B cell (primary cell): ENCODE results near the gene CRABP1. TPM values are rescaled to one million over a fixed set of nuclear protein-coding genes. Genes with fewer than 3 reads are reported as not detected.

Experiments
- ATAC-seq: fragments of 200-7000 bp; cut with Tn5 transposase; one replicate; pipeline ENCODE4 v1.10.0; 2021; ENCODE audit warnings: low read depth, mild to moderate bottlenecking, moderate number of reproducible peaks, moderate library complexity
- CTCF ChIA-PET: fragments of 350-600 bp; sonication (Branson Sonifier 250); formaldehyde crosslinking; loops from one replicate; lab custom pipeline; 2021; ENCODE audit warnings: antibody characterized with exemption, inconsistent platforms; lab: Charles Lee
- POLR2A ChIA-PET: fragments of 350-600 bp; sonication (Branson Sonifier 250); formaldehyde crosslinking; loops from one replicate; lab custom pipeline; 2021; ENCODE audit warnings: antibody characterized with exemption; lab: Charles Lee
- DNase-seq: peaks from one replicate; pipeline ENCODE4 v3.0.0; 2013
- H2AFZ ChIP-seq: 2 replicates; pipeline ENCODE4 v1.6.1; 2012; ENCODE audit warnings: mild to moderate bottlenecking, low read depth, low read length; ENCODE audit not compliant: insufficient read depth, poor library complexity, severe bottlenecking
- H3K27ac ChIP-seq, 2 donors: 1 replicate in 1 of 2; 2 replicates in 1 of 2; pipeline ENCODE4 v1.5.1; 2012 to 2013; ENCODE audit warnings: low read length in 2 of 2, mild to moderate bottlenecking in 2 of 2, moderate library complexity in 1 of 2
- H3K27me3 ChIP-seq, 4 experiments: fragments of 200-600 bp in 1 of 4; sonication (generic) in 1 of 4; replicated peaks in 1 of 4; 1 replicate in 2 of 4; 2 replicates in 2 of 4; pipeline versions ENCODE4 v1.6.1 to v1.7.0; 2013 to 2016; ENCODE audit warnings: low read length in 3 of 4, mild to moderate bottlenecking in 2 of 4, mixed read lengths in 1 of 4, moderate library complexity in 1 of 4; ENCODE audit not compliant: insufficient read depth in 4 of 4, control insufficient read depth in 3 of 4; ENCODE audit errors: control extremely low read depth in 1 of 4
- H3K36me3 ChIP-seq, 2 experiments: replicated peaks in 1 of 2; 1 replicate in 1 of 2; 2 replicates in 1 of 2; pipeline versions ENCODE4 v1.6.1 to v1.7.1; 2013; ENCODE audit warnings: low read length in 1 of 2; ENCODE audit not compliant: insufficient read depth in 2 of 2, control insufficient read depth in 1 of 2; ENCODE audit errors: control extremely low read depth in 1 of 2, extremely low read depth in 1 of 2
- H3K4me1 ChIP-seq, 2 donors: fragments of 200-600 bp in 1 of 2; sonication (generic) in 1 of 2; 1 replicate in 1 of 2; 2 replicates in 1 of 2; pipeline versions ENCODE4 v1.5.1 to v1.6.1; 2013 to 2017; ENCODE audit warnings: low read length in 2 of 2; ENCODE audit not compliant: control insufficient read depth in 2 of 2, insufficient read depth in 2 of 2
- H3K4me2 ChIP-seq: replicated peaks from 2 replicates; pipeline ENCODE3; 2012; ENCODE audit warnings: mild to moderate bottlenecking, low read depth, low read length; ENCODE audit not compliant: poor library complexity, severe bottlenecking
- H3K4me3 ChIP-seq, 5 experiments: fragments of 200-600 bp in 1 of 5; sonication (generic) in 1 of 5; 1 replicate in 3 of 5; 2 replicates in 2 of 5; pipeline versions ENCODE4 v1.5.1 to v1.7.0; 2011 to 2016; ENCODE audit warnings: low read length in 4 of 5, mild to moderate bottlenecking in 4 of 5, low read depth in 2 of 5, control low read depth in 1 of 5, moderate library complexity in 1 of 5; ENCODE audit not compliant: insufficient read depth in 1 of 5; ENCODE audit errors: control extremely low read depth in 1 of 5, extremely low read depth in 1 of 5
- H3K79me2 ChIP-seq: fragments of 200-600 bp; sonication (generic); one replicate; pipeline ENCODE4 v1.6.0; 2016; ENCODE audit warnings: low read length; ENCODE audit not compliant: control insufficient read depth, insufficient read depth
- H3K9ac ChIP-seq: fragments of 200-600 bp; sonication (generic); 2 replicates; pipeline ENCODE4 v1.6.1; 2017; ENCODE audit warnings: mild to moderate bottlenecking, low read length, moderate library complexity
- H3K9me3 ChIP-seq, 3 donors: one replicate each; pipeline versions ENCODE4 v1.6.1 to v1.7.1; 2013; ENCODE audit warnings: low read length in 2 of 3; ENCODE audit not compliant: control insufficient read depth in 2 of 3, insufficient read depth in 1 of 3; ENCODE audit errors: control extremely low read depth in 1 of 3
- H4K20me1 ChIP-seq: 2 replicates; pipeline ENCODE4 v1.6.0; 2012; ENCODE audit warnings: mild to moderate bottlenecking, low read length; ENCODE audit not compliant: insufficient read depth, control insufficient read depth, poor library complexity, severe bottlenecking
- H3K27ac Mint-ChIP-seq: one replicate; pipeline ENCODE4 v1.8.0; 2021; ENCODE audit warnings: mixed read lengths
- H3K27me3 Mint-ChIP-seq: one replicate; pipeline ENCODE4 v1.8.0; 2021; ENCODE audit warnings: mixed read lengths
- H3K4me1 Mint-ChIP-seq: one replicate; pipeline ENCODE4 v1.8.0; 2021; ENCODE audit warnings: mixed read lengths
- H3K4me3 Mint-ChIP-seq: one replicate; pipeline ENCODE4 v1.8.0; 2021; ENCODE audit warnings: mixed read lengths
- H3K9me3 Mint-ChIP-seq: one replicate; pipeline ENCODE4 v1.8.0; 2022; ENCODE audit warnings: mixed read lengths; ENCODE audit not compliant: insufficient read depth
- EZH2 ChIP-seq: IDR thresholded peaks from 2 replicates; pipeline ENCODE4 v1.6.1; 2012; ENCODE audit warnings: borderline replicate concordance, low read depth, mild to moderate bottlenecking, moderate library complexity, low read length; ENCODE audit not compliant: insufficient read depth, poor library complexity, severe bottlenecking
- WGBS: methylation state at CpG from one replicate; pipeline ENCODE4 v1.1.5; 2013; ENCODE audit warnings: missing lambda C conversion rate; ENCODE audit not compliant: insufficient coverage; 5-methylcytosine and 5-hydroxymethylcytosine counted together
- intact Hi-C: fragments of 100-400 bp; cut with micrococcal nuclease; formaldehyde crosslinking; loops from one replicate; pipeline ENCODE4 v1.10.0; 2022
- polyA plus RNA-seq: library from polyadenylated mRNA; depleted of rRNA; stranded (reverse); fragments of >200 nt; gene quantifications from 2 replicates; pipeline ENCODE4 v1.2.3, GENCODE V29; 2012
- total RNA-seq, 2 donors: library from RNA; stranded (reverse); fragments of 120-200 nt in 1 of 2; gene quantifications; 1 replicate in 1 of 2; 2 replicates in 1 of 2; pipeline versions ENCODE4 v1.2.3 to v1.2.4, GENCODE V29; 2013 to 2022
- TF ChIP-seq, protein P1 (sequence below): fragments of 200-600 bp; IDR thresholded peaks from one replicate; pipeline ENCODE4 v1.8.0; 2022; ENCODE audit warnings: antibody characterized with exemption, mild to moderate bottlenecking

Gene CRABP1
- total and polyA plus RNA-seq, 2 donors (not counting 1 experiment from before 2014, with no cell fraction given), result not detected

DNA sequence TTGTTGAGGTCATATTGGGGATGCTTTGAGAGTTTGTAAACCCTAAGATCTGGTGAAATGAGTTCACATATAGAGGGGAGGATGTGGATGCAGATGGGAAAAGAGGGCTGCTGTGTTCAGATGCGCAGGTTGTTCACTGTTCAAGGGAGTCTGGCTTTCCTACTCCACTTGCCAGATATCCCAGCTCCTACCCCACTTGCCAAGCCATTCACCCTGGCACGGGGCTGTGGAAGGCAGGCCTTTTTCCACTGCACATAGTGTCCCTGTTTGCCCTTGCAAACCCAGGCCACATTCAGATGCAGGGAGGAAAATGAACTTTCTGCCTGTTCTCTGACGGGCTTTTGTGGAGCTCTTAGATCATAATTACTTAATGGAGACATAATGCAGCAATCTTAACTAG is 29.0 kb downstream of the CRABP1 start:
- no CpG with 5 or more reads among the region's 3 CpGs for WGBS
- Histone ChIP-seq H3K36me3 (no peaks in the 10 kb centered on the region), H2AFZ (no peak overlapping the region), H3K79me2 (no peaks in the 10 kb centered on the region), H3K9me3 (no peaks in the 10 kb centered on the region), H3K27ac (no peak overlapping the region), H3K4me2 (no peak overlapping the region), H3K4me1 (no peaks in the 10 kb centered on the region), H4K20me1 (no peaks in the 10 kb centered on the region), H3K27me3 (peaks cover 0 to 9% (median 2%) of the 10 kb centered on the region in 4 experiments), H3K9ac (no peak overlapping the region), H3K4me3 (no peak overlapping the region)
- no peak for ATAC-seq
- TF ChIP-seq EZH2, result no peak
- TF ChIP-seq, protein P1, sequence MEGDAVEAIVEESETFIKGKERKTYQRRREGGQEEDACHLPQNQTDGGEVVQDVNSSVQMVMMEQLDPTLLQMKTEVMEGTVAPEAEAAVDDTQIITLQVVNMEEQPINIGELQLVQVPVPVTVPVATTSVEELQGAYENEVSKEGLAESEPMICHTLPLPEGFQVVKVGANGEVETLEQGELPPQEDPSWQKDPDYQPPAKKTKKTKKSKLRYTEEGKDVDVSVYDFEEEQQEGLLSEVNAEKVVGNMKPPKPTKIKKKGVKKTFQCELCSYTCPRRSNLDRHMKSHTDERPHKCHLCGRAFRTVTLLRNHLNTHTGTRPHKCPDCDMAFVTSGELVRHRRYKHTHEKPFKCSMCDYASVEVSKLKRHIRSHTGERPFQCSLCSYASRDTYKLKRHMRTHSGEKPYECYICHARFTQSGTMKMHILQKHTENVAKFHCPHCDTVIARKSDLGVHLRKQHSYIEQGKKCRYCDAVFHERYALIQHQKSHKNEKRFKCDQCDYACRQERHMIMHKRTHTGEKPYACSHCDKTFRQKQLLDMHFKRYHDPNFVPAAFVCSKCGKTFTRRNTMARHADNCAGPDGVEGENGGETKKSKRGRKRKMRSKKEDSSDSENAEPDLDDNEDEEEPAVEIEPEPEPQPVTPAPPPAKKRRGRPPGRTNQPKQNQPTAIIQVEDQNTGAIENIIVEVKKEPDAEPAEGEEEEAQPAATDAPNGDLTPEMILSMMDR, result no peak
- Mint-ChIP-seq H3K4me1 (no peaks in the 10 kb centered on the region), H3K9me3 (no peaks in the 10 kb centered on the region), H3K4me3 (no peak overlapping the region), H3K27ac (no peak overlapping the region), H3K27me3 (peaks cover 23% of the 10 kb centered on the region)
- ChIA-PET POLR2A (no interaction called here), CTCF (no interaction called here)
- intact Hi-C loops, result no loop called here
- no peak for DNase-seq

DNA sequence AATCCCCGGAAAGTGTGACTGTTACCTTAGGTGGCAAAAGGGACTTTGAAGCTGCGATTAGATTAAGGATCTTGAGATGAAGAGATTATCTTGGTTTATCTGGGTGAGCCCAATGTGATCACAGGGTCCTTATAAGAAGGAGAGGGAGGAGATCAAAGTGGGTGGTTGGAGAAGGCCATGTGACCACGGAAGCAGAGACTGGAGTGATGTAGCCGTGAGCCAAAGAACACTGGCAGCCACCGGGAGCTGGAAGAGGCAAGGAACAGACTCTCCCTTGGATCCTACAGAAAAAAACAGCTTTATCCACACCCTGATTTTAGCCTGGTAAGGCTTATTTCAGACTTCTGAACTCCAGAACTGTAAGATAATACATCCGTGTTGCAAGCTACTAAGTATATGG is 29.9 kb downstream of the CRABP1 start:
- Histone ChIP-seq H3K4me2 (no peak overlapping the region), H3K27ac (no peak overlapping the region), H2AFZ (no peak overlapping the region), H3K9me3 (no peaks in the 10 kb centered on the region), H3K9ac (no peak overlapping the region), H3K4me1 (no peaks in the 10 kb centered on the region), H3K79me2 (no peaks in the 10 kb centered on the region), H3K27me3 (peaks cover 0 to 9% (median 2%) of the 10 kb centered on the region in 4 experiments), H3K36me3 (no peaks in the 10 kb centered on the region), H4K20me1 (no peaks in the 10 kb centered on the region), H3K4me3 (no peak overlapping the region)
- ChIA-PET POLR2A (no interaction called here), CTCF (no interaction called here)
- DNase-seq (no peak), ATAC-seq (no peak)
- Mint-ChIP-seq H3K27ac (no peak overlapping the region), H3K9me3 (no peaks in the 10 kb centered on the region), H3K27me3 (peaks cover 27% of the 10 kb centered on the region), H3K4me1 (no peaks in the 10 kb centered on the region), H3K4me3 (no peak overlapping the region)
- no peak for TF ChIP-seq EZH2
- TF ChIP-seq, protein P1, result no peak
- 91% methylated on average over 6 of the region's 6 CpGs for WGBS
- intact Hi-C loops, result no loop called here
